BE2C (cell line): ENCODE results near the gene CHKA.

Experiments used
- DNase-seq: peaks from one replicate; pipeline ENCODE4 v3.0.0-alpha.2; 2020
- H3K27me3 ChIP-seq: fragments of 250-450 bp; sonication (Bioruptor Pico); 2 replicates; pipeline ENCODE4 v1.5.1; 2020; ENCODE audit warnings: mild to moderate bottlenecking
- H3K36me3 ChIP-seq: fragments of 250-450 bp; sonication (Bioruptor Pico); 2 replicates; pipeline ENCODE4 v1.5.1; 2020; ENCODE audit warnings: mild to moderate bottlenecking
- H3K4me1 ChIP-seq: fragments of 250-450 bp; sonication (Bioruptor Pico); 2 replicates; pipeline ENCODE4 v1.5.1; 2020
- H3K4me3 ChIP-seq: 2 replicates; pipeline ENCODE4 v1.5.1; 2011; ENCODE audit warnings: low read depth, low read length
- H3K9me3 ChIP-seq: fragments of 250-450 bp; sonication (Bioruptor Pico); 2 replicates; pipeline ENCODE4 v1.5.1; 2020
- TF ChIP-seq, protein P1 (sequence below): IDR thresholded peaks from 2 replicates; pipeline ENCODE4 v1.5.1; 2012; ENCODE audit warnings: mild to moderate bottlenecking, low read depth, low read length

CHKA gene

DNA sequence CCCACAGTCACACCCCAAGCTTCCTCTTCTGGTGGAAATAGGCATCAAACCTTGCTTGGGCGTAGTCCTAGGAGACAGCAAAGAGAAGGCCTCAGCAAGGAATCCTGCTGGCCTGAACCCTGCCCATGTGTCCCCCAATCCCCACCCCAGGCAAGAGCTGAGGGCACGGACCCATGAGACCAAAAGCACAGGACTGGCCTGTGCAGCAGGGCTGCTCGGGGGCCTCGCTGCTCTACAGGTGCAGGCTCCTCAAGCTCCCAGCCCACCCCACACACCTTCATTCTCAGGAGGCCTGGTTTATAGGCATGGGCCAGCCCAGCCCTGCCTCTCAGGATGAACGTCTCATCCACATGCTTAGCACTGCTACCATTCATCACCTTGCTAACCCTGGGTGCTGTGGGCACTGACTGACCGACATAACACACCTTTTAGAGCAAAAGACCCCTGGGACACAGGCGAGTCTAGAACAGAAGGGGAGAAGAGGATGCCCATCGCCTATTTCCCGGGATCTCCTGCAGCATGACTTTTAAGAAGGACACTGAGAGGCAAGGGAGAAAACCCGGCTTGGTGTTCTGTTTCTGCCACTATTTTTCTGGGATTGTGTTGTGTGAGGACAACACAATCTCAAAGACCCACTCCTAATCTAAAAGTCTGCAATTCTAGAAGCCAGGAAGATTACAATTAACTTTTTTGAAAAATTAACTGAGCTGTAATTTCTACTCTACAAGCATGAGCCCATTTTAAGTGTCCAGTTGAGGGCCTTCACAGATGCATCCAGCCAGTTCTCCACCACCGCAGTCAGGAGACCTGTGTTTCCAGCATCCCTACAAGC is 67.0 kb downstream of the CHKA start:
- TF ChIP-seq, protein P1, sequence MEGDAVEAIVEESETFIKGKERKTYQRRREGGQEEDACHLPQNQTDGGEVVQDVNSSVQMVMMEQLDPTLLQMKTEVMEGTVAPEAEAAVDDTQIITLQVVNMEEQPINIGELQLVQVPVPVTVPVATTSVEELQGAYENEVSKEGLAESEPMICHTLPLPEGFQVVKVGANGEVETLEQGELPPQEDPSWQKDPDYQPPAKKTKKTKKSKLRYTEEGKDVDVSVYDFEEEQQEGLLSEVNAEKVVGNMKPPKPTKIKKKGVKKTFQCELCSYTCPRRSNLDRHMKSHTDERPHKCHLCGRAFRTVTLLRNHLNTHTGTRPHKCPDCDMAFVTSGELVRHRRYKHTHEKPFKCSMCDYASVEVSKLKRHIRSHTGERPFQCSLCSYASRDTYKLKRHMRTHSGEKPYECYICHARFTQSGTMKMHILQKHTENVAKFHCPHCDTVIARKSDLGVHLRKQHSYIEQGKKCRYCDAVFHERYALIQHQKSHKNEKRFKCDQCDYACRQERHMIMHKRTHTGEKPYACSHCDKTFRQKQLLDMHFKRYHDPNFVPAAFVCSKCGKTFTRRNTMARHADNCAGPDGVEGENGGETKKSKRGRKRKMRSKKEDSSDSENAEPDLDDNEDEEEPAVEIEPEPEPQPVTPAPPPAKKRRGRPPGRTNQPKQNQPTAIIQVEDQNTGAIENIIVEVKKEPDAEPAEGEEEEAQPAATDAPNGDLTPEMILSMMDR: no peak
- Histone ChIP-seq H3K36me3 (peaks cover 15% of the 10 kb centered on the region), H3K9me3 (no peaks in the 10 kb centered on the region), H3K4me3 (no peak overlapping the region), H3K4me1 (peaks cover 4% of the 10 kb centered on the region; the same call in 1 of the 2 replicates), H3K27me3 (no peaks in the 10 kb centered on the region)
- DNase-seq: no peak

DNA sequence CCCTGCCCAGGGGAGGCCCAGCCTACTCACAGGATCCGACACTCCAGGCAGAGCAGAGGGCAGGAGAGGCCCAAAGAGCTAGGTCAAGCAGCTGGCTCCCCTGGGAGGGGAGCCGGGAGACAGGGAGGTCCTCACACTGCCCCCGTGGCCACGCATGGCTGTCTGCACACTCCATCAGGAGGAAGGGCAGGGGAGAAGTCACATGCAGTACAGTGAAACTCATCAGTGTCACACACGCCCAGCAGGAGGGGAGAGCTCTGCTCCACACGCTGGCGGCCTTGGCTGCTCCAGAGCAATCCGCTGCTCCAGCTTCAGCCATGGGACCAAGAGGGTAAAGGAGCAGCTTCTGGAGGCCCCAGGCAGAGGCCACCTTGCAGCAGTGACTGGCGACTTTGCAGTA is 68.1 kb downstream of the CHKA start:
- peak; percentile 48 for DNase-seq
- H3K36me3 ChIP-seq: peaks cover 5% of the 10 kb centered on the region
- TF ChIP-seq, protein P1: no peak

DNA sequence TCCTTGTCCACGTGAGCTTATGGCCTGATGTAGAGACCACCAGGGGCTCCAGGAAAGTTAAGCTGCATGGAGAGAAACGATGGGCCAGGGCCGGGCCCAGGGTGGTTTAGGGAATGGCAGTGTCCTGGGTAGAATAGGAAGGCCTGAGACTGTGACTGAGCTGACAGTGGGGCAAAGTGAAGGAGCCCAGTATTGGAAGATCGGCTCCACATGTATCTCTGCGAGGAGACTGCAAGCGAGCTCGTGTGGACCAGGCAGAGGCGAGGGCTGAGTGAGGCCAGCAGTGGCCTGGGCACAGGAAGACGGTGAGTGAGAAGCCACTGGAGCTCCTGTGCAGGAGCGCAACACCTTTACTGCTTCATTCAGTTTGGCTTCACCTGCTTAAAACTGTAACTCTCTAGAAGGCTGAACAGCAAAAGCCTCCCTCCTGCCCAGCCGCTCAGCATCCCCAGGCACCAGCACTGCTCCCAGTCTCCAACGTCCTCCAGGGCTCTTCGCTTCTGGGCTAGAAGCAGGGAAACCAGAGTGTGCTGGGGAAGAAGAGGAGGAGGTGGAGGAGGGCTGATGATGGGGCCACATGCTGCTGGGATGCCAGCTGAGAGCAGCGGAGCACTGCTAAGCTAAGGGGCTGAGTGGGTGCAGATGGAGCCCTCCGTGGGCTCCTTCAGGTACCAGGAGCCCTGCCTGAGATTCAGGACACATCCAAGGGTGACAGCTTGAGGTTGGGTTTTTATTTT is 68.9 kb downstream of the CHKA start:
- peaks cover 5% of the 10 kb centered on the region; the same call in 1 of the 2 replicates for H3K36me3 ChIP-seq
- peak; percentile 8 for DNase-seq
- TF ChIP-seq, protein P1: no peak
- no peak overlapping the region for H3K4me3 ChIP-seq
- no peaks in the 10 kb centered on the region for H3K27me3 ChIP-seq
- H3K9me3 ChIP-seq: no peaks in the 10 kb centered on the region
- H3K4me1 ChIP-seq: peaks cover 4% of the 10 kb centered on the region; the same call in 1 of the 2 replicates

More for the DNA sequence above, 68.1 kb downstream of the CHKA start:
- no peak overlapping the region for H3K4me3 ChIP-seq
- no peaks in the 10 kb centered on the region for H3K9me3 ChIP-seq
- H3K4me1 ChIP-seq: peaks cover 4% of the 10 kb centered on the region; the same call in 1 of the 2 replicates
- no peaks in the 10 kb centered on the region for H3K27me3 ChIP-seq

DNA sequence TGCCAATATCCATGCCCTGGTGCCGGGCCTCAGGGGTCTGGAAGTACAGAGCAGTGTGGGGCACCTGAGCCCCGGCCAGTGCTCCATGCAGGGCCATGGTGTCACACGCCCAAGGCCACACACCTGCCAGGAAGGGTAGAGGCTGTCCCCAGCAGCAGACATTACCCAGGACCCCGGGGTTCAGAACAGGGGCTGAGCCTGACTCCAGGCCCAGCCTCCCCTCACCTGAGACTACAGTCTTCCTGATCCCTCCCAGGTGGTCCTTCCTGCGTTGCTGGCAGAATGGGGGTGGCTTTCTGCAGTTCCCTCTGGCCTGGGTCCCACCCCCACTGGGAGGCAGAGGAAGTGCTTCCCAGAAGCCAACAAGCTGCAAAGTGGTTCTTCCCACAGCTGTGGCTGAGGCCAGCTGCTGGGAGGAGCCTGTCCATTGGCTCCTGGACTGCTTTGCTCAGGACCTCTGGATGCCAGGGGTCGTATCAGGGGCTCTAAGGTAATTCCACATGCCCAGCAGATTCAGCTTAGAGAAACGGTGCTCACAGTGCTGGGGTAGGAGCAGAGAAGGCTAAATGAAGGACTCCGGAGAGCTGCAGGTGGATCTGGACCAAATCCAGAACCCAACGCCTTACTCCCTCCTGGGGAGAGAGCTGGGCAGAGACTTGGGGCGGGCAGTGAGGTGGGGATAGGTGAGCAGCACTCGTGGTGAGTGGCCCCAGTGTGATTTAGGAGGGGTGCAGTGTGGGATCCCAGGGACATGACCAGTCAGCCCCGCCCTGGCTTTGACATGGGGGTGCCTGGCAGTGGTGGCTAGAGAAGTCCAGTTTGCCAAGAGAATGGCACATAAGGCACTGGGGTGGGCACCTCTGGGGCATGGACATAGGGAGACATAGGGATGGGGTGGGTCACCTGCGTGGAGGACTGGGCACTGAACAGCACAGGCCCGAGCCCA is 69.7 kb downstream of the CHKA start:
- Histone ChIP-seq H3K4me3 (no peak overlapping the region), H3K9me3 (no peaks in the 10 kb centered on the region), H3K4me1 (peaks cover 4% of the 10 kb centered on the region; the same call in 1 of the 2 replicates), H3K36me3 (peaks cover 5% of the 10 kb centered on the region; the same call in 1 of the 2 replicates), H3K27me3 (no peaks in the 10 kb centered on the region)
- DNase-seq: peak; percentile 19
- TF ChIP-seq, protein P1: no peak

DNA sequence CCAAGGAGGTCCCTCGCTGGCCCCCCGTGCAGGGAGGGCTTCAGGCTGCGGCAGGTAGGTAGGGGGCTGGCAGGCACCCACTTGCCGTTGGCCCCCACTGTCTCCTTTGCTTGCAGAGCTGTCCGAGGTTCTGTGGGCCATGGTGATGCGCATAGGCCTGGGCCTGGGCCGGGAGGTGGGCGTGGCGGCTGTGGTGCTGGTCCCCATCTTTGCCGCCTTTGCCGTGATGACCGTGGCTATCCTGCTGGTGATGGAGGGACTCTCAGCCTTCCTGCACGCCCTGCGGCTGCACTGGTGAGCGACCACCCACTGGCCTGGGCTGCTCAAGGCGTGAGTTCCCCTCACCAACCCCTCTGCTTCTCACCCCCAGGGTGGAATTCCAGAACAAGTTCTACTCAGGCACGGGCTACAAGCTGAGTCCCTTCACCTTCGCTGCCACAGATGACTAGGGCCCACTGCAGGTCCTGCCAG is 70.8 kb downstream of the CHKA start:
- TF ChIP-seq, protein P1: no peak
- Histone ChIP-seq H3K36me3 (peaks cover 5% of the 10 kb centered on the region; the same call in 1 of the 2 replicates), H3K4me1 (peaks cover 4% of the 10 kb centered on the region; the same call in 1 of the 2 replicates), H3K4me3 (no peak overlapping the region), H3K27me3 (no peaks in the 10 kb centered on the region), H3K9me3 (no peaks in the 10 kb centered on the region)
- DNase-seq: peak; percentile 12
